PC-9 (cell line): Measurements from ENCODE around the gene ERBB4. TPM values are rescaled to one million over a fixed set of nuclear protein-coding genes. Genes with fewer than 3 reads are reported as not detected.

Source experiments
- BruUV-seq: library from RNA; stranded (reverse); fragments of 400-500 nt; replicated peaks from 2 replicates; lab custom pipeline; 2021; lab: Mats Ljungman, UMichigan
- CTCF ChIA-PET: fragments of 300-600 bp; sonication (Branson Sonifier 250); formaldehyde crosslinking; loops from one replicate; lab custom pipeline; 2022; ENCODE audit warnings: antibody characterized with exemption; lab: Charles Lee
- POLR2A ChIA-PET: fragments of 300-600 bp; sonication (Branson Sonifier 250); formaldehyde crosslinking; loops from one replicate; lab custom pipeline; 2022; ENCODE audit warnings: antibody characterized with exemption; ENCODE audit not compliant: unreplicated experiment; lab: Charles Lee
- DNase-seq, 2 experiments: peaks; one replicate each; pipeline versions ENCODE4 v3.0.0 to v3.0.0-alpha.2; 2015 to 2022; ENCODE audit warnings: mixed read lengths in 1 of 2
- H2AFZ ChIP-seq: fragments of 200-600 bp; sonication (generic); 2 replicates; pipeline ENCODE4 v1.8.1; 2017; ENCODE audit warnings: antibody characterized with exemption
- H3F3A ChIP-seq: fragments of 200-600 bp; sonication (generic); 2 replicates; pipeline ENCODE4 v1.8.1; 2017; ENCODE audit warnings: antibody characterized with exemption, mild to moderate bottlenecking, low read depth; ENCODE audit not compliant: insufficient read depth
- H3K27ac ChIP-seq: fragments of 200-600 bp; sonication (generic); 2 replicates; pipeline ENCODE4 v1.6.1; 2016; ENCODE audit warnings: mixed run types
- H3K27me3 ChIP-seq: fragments of 200-600 bp; sonication (generic); 2 replicates; pipeline ENCODE4 v1.6.1; 2016; ENCODE audit warnings: low read depth, mixed run types; ENCODE audit not compliant: insufficient read depth
- H3K36me3 ChIP-seq: fragments of 200-600 bp; sonication (generic); 2 replicates; pipeline ENCODE4 v1.6.1; 2016; ENCODE audit warnings: low read depth, mixed run types
- H3K4me1 ChIP-seq: fragments of 200-600 bp; sonication (generic); replicated peaks from 2 replicates; pipeline ENCODE4 v1.6.1; 2016; ENCODE audit warnings: mixed run types; ENCODE audit not compliant: insufficient read depth
- H3K4me2 ChIP-seq: fragments of 200-600 bp; sonication (generic); 2 replicates; pipeline ENCODE4 v1.6.1; 2017; ENCODE audit warnings: mixed run types
- H3K4me3 ChIP-seq: fragments of 200-600 bp; sonication (generic); 2 replicates; pipeline ENCODE4 v1.6.1; 2016; ENCODE audit warnings: mixed run types
- H3K79me2 ChIP-seq: fragments of 200-600 bp; sonication (generic); 2 replicates; pipeline ENCODE4 v1.6.1; 2017; ENCODE audit warnings: low read depth, mixed run types
- H3K9me2 ChIP-seq: fragments of 200-600 bp; sonication (generic); 2 replicates; pipeline ENCODE4 v1.8.1; 2017; ENCODE audit warnings: mild to moderate bottlenecking; ENCODE audit not compliant: insufficient read depth
- H3K9me3 ChIP-seq: fragments of 200-600 bp; sonication (generic); 2 replicates; pipeline ENCODE4 v1.8.1; 2016; ENCODE audit warnings: low read depth; ENCODE audit not compliant: insufficient read depth
- H4K20me1 ChIP-seq: fragments of 200-600 bp; sonication (generic); 2 replicates; pipeline ENCODE4 v1.8.1; 2017; ENCODE audit not compliant: insufficient read depth
- EZH2 ChIP-seq: fragments of 200-600 bp; sonication (generic); IDR thresholded peaks from 2 replicates; pipeline ENCODE4 v1.8.0; 2017; ENCODE audit warnings: antibody characterized with exemption, low read depth
- intact Hi-C: fragments of 100-400 bp; cut with micrococcal nuclease; formaldehyde crosslinking; loops from one replicate; pipeline ENCODE4 v1.10.0; 2022; ENCODE audit not compliant: unreplicated experiment
- total RNA-seq: library from RNA; stranded (reverse); gene quantifications from 2 replicates; pipeline ENCODE4 v1.2.3, GENCODE V29; 2021
- TF ChIP-seq, protein P1 (sequence below): fragments of 200-600 bp; sonication (generic); conservative IDR thresholded peaks from 2 replicates; pipeline ENCODE4 v1.6.1; 2017; ENCODE audit warnings: mixed run types, antibody characterized with exemption, mild to moderate bottlenecking, moderate library complexity

The ERBB4 gene
- total RNA-seq, 1 experiment from 2014 or later: not detected

DNA sequence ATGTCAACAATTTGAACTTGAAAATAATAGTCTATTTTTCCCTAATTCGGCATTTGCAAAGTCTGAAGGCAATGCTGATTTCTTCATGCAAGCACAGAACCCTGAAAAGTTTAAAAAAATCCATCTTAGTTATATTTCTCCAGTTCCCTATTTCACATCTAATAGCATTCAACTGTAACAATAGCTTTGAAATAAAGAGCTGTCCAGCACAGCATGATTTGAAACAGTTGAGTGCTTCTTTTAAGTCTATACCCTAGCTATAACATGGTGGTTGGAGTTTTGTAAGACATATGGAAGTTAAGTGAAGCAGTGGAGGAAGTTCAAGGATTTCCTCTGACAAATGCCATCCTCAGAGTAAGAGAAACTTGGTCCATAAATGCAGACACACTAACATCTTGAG is 691.9 kb downstream of the ERBB4 start:
- Histone ChIP-seq H3K4me2 (no peak overlapping the region), H3K9me2 (no peaks in the 10 kb centered on the region), H3K27me3 (no peaks in the 10 kb centered on the region), H3K79me2 (no peaks in the 10 kb centered on the region), H4K20me1 (no peaks in the 10 kb centered on the region), H3K27ac (no peak overlapping the region), H3K9me3 (no peaks in the 10 kb centered on the region), H3K4me1 (no peaks in the 10 kb centered on the region), H3F3A (no peaks in the 10 kb centered on the region), H2AFZ (no peak overlapping the region), H3K4me3 (no peak overlapping the region), H3K36me3 (no peaks in the 10 kb centered on the region)
- no peak for TF ChIP-seq EZH2
- TF ChIP-seq, protein P1, sequence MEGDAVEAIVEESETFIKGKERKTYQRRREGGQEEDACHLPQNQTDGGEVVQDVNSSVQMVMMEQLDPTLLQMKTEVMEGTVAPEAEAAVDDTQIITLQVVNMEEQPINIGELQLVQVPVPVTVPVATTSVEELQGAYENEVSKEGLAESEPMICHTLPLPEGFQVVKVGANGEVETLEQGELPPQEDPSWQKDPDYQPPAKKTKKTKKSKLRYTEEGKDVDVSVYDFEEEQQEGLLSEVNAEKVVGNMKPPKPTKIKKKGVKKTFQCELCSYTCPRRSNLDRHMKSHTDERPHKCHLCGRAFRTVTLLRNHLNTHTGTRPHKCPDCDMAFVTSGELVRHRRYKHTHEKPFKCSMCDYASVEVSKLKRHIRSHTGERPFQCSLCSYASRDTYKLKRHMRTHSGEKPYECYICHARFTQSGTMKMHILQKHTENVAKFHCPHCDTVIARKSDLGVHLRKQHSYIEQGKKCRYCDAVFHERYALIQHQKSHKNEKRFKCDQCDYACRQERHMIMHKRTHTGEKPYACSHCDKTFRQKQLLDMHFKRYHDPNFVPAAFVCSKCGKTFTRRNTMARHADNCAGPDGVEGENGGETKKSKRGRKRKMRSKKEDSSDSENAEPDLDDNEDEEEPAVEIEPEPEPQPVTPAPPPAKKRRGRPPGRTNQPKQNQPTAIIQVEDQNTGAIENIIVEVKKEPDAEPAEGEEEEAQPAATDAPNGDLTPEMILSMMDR: no peak
- ChIA-PET CTCF (no interaction called here), POLR2A (interaction anchor here (0.6 kb wide), 1 partner anchor 12 kb away, joined by 4 read pairs; no protein-coding TSS in a partner anchor)
- intact Hi-C loops: no loop called here
- BruUV-seq: no TSS peak
- no peak for DNase-seq

DNA sequence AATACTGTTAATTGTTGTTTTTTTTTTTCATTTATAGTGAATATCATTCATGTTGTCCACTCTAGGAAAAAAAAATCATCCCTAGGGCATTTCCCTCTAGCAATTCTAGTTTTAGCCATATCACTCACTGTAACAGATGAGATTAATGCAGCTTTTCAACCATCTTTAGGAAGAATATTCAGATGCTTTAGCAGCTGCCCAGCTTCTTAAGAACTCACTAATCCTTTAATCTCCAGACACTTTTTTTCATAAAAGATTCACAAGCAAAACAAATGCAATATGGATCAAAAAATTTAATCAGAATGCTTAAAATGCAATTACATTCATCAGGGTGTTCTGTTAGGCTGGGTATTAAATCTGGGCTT is 692.6 kb downstream of the ERBB4 start:
- no peaks in the 10 kb centered on the region for H3K4me1 ChIP-seq
- ChIA-PET CTCF (no interaction called here), POLR2A (no interaction called here)
- H3K9me2 ChIP-seq: no peaks in the 10 kb centered on the region
- no peaks in the 10 kb centered on the region for H4K20me1 ChIP-seq
- H3K27me3 ChIP-seq: no peaks in the 10 kb centered on the region
- no peak for DNase-seq
- intact Hi-C loops: no loop called here
- TF ChIP-seq, protein P1: no peak
- no peak for TF ChIP-seq EZH2
- H3K4me3 ChIP-seq: no peak overlapping the region
- no peak overlapping the region for H3K27ac ChIP-seq
- no peaks in the 10 kb centered on the region for H3F3A ChIP-seq
- H3K36me3 ChIP-seq: no peaks in the 10 kb centered on the region
- H3K9me3 ChIP-seq: no peaks in the 10 kb centered on the region
- H2AFZ ChIP-seq: no peak overlapping the region
- no TSS peak for BruUV-seq
- no peak overlapping the region for H3K4me2 ChIP-seq
- no peaks in the 10 kb centered on the region for H3K79me2 ChIP-seq

DNA sequence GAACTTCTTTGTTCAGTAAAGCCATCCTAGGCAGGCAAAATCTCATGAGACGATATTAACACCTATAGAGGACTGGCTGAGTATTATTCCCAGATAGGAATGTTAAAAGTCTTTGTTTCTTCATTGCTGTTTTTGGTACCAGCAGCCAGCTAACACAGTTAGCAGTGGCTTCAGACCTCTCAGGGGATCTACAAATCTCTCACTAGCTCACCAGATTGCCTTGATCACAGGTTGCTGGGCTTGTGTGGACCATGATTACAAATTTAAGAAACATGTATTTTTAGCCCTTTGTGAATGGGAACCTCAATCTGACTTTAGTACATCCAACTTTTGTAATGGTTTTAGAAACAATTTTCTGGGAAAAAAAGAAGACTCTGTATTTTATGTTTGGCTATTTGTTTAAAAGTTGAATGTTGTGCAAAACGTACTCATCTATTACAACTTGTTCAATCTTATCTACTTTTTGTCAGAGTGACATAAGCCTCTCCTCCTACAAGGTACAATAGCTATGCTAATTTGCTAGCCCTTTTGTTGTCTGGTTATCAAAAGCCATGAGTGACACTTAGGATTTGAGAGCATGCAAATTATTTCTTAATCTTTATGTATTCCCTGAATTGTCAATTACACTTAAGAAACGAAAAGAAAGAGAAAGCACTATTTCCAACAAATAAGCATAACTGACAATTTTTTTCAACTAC is 693.1 kb downstream of the ERBB4 start:
- BruUV-seq: no TSS peak
- intact Hi-C loops: no loop called here

More for the DNA sequence above, 693.1 kb downstream of the ERBB4 start:
- no peaks in the 10 kb centered on the region for H4K20me1 ChIP-seq
- no peak overlapping the region for H3K4me3 ChIP-seq
- H3K79me2 ChIP-seq: no peaks in the 10 kb centered on the region
- CTCF ChIA-PET: no interaction called here
- H3K27me3 ChIP-seq: no peaks in the 10 kb centered on the region
- H3K9me3 ChIP-seq: no peaks in the 10 kb centered on the region
- no peak overlapping the region for H2AFZ ChIP-seq
- H3K4me2 ChIP-seq: no peak overlapping the region
- H3K9me2 ChIP-seq: no peaks in the 10 kb centered on the region
- POLR2A ChIA-PET: no interaction called here
- no peaks in the 10 kb centered on the region for H3F3A ChIP-seq
- H3K36me3 ChIP-seq: no peaks in the 10 kb centered on the region
- H3K27ac ChIP-seq: no peak overlapping the region
- H3K4me1 ChIP-seq: no peaks in the 10 kb centered on the region
- no peak for DNase-seq
- no peak for TF ChIP-seq EZH2
- TF ChIP-seq, protein P1: no peak
